Stimulated activated naive CD8-positive, alpha-beta T cell treated with anti-CD3 and anti-CD28 coated beads, Interleukin-15, Interleukin-2, amounts not matched to agents 100 ng/mL and 50 ng/mL, for 24 hours (primary cell): Measurements from ENCODE around the gene CFAP58.
"Not testable (repeated sequence)": the region's sequence is repeated elsewhere in the genome, so short reads cannot be mapped to it uniquely, and the experiment has no call there.

ENCODE experiments used
- H3K27ac Mint-ChIP-seq: one replicate; pipeline ENCODE4 v1.8.0; 2021; ENCODE audit warnings: mild to moderate bottlenecking, mixed read lengths
- H3K27me3 Mint-ChIP-seq: one replicate; pipeline ENCODE4 v1.8.0; 2021; ENCODE audit warnings: mixed read lengths
- H3K36me3 Mint-ChIP-seq: one replicate; pipeline ENCODE4 v1.8.0; 2021; ENCODE audit warnings: low read depth, mixed read lengths
- H3K4me1 Mint-ChIP-seq: one replicate; pipeline ENCODE4 v1.8.0; 2021; ENCODE audit warnings: low read depth, mixed read lengths
- H3K4me3 Mint-ChIP-seq: one replicate; pipeline ENCODE4 v1.8.0; 2021; ENCODE audit warnings: mild to moderate bottlenecking, mixed read lengths
- H3K9me3 Mint-ChIP-seq: one replicate; pipeline ENCODE4 v1.8.0; 2021; ENCODE audit warnings: mixed read lengths

The CFAP58 gene

GRCh38 chr10:104445359-104445758 is 91.7 kb downstream of the CFAP58 start:
- peaks cover 17% of the 10 kb centered on the region for H3K27me3 Mint-ChIP-seq
- H3K36me3 Mint-ChIP-seq, result no peaks in the 10 kb centered on the region
- H3K9me3 Mint-ChIP-seq, result no peaks in the 10 kb centered on the region
- H3K4me1 Mint-ChIP-seq, result peaks cover 5% of the 10 kb centered on the region
- no peak overlapping the region for H3K27ac Mint-ChIP-seq
- H3K4me3 Mint-ChIP-seq, result no peak overlapping the region

- peaks cover 17% of the 10 kb centered on the region for H3K27me3 Mint-ChIP-seq
- no peak overlapping the region for H3K4me3 Mint-ChIP-seq
- H3K4me1 Mint-ChIP-seq, result peaks cover 5% of the 10 kb centered on the region
- no peaks in the 10 kb centered on the region for H3K36me3 Mint-ChIP-seq
- H3K27ac Mint-ChIP-seq, result no peak overlapping the region
- no peaks in the 10 kb centered on the region for H3K9me3 Mint-ChIP-seq
Observed at GRCh38 chr10:104446151-104446550, 92.5 kb downstream of the CFAP58 start.

DNA sequence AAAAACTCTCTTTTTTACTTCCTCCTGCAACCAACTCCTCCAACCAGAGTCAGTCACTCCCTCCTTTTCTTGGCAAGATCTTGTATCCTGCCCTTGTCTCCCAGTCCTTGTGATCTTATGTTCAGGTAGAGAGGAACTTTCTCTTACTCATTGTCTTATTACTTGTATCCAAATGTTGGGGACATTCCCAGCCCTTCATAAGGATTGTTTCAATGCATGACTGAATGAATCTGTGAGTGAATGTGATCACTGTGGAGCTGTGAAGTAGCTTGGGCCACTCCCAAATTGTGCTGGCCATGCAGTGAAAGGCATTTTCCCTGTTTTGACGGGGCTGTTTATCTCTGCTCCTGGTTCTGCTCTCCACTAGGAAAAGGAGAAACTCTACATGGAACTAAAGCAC is 93.7 kb downstream of the CFAP58 start:
- Mint-ChIP-seq H3K27me3 (peaks cover 18% of the 10 kb centered on the region), H3K4me3 (no peak overlapping the region), H3K36me3 (no peaks in the 10 kb centered on the region), H3K9me3 (no peaks in the 10 kb centered on the region), H3K27ac (no peak overlapping the region), H3K4me1 (peaks cover 5% of the 10 kb centered on the region)

DNA sequence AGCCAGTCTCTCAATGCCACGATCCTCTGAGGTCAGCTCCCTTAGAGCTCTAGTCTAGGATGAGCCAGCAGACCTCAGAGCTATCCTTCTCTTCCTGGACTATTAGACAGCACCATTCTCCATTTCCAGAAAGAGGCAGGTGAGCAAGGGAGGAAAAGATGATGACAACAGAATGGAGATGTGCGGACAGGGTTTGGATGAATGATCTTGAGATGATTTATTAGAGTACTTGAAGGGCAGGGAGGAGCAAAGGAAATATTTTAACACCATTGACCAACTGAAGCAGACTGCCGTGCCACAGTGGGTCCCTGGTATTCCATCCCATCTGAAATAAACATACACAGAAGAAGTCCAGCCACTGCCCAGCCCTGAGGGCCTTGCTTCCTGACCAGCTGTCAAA is 94.3 kb downstream of the CFAP58 start:
- peaks cover 23% of the 10 kb centered on the region for H3K27me3 Mint-ChIP-seq
- H3K9me3 Mint-ChIP-seq, result no peaks in the 10 kb centered on the region
- H3K4me3 Mint-ChIP-seq, result no peak overlapping the region
- no peak overlapping the region for H3K27ac Mint-ChIP-seq
- H3K4me1 Mint-ChIP-seq, result peaks cover 5% of the 10 kb centered on the region
- no peaks in the 10 kb centered on the region for H3K36me3 Mint-ChIP-seq

DNA sequence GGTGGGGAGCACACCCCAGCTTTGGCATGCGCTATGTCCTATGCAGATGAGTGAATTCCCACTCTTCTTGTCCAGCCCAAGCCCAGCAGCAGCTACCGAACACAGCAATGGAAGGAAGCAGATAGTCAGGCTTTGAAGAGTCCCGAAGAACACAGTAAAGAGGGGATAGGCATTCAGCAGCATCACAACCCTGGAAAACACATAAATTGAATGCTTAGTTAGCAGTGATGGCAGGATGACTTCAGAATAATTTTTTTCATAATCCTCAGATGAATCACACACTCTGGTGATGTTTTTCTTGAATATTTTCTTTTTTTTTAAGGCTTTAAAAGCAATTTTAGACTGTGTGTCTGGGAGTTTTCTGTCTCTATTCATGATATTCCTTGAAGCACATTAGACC is 95.8 kb downstream of the CFAP58 start:
- Mint-ChIP-seq H3K9me3 (no peaks in the 10 kb centered on the region), H3K27me3 (peaks cover 23% of the 10 kb centered on the region), H3K27ac (no peak overlapping the region), H3K4me1 (peaks cover 5% of the 10 kb centered on the region), H3K36me3 (no peaks in the 10 kb centered on the region), H3K4me3 (no peak overlapping the region)

GRCh38 chr10:104450490-104450889 is 96.9 kb downstream of the CFAP58 start:
- Mint-ChIP-seq H3K4me1 (peaks cover 1% of the 10 kb centered on the region), H3K9me3 (no peaks in the 10 kb centered on the region), H3K36me3 (no peaks in the 10 kb centered on the region), H3K27me3 (peaks cover 23% of the 10 kb centered on the region), H3K27ac (no peak overlapping the region), H3K4me3 (no peak overlapping the region)

GRCh38 chr10:104450954-104451353 is 97.3 kb downstream of the CFAP58 start:
- Mint-ChIP-seq H3K4me3 (no peak overlapping the region), H3K9me3 (no peaks in the 10 kb centered on the region), H3K27me3 (peaks cover 23% of the 10 kb centered on the region), H3K4me1 (no peaks in the 10 kb centered on the region), H3K36me3 (no peaks in the 10 kb centered on the region), H3K27ac (no peak overlapping the region)

DNA sequence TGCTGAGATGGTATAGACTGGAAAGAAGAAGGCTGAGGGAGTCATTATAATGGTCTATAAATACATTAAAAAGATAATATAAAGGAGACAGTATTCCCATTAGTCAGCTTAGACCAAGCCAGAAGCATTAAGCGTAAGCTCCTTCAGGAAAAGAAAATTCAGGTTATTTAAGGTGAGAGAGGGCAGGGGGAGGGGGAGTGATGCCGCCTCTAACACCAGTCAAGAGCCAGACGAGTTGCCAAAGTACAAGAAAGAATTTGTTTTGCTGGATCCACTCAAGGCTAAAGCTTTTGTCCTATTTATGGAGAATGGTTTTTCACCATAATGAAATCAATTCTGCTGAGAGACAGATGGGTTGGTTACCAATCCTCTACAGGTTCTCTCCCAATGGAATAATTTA is 99.3 kb downstream of the CFAP58 start:
- no peaks in the 10 kb centered on the region for H3K9me3 Mint-ChIP-seq
- H3K27me3 Mint-ChIP-seq, result peaks cover 19% of the 10 kb centered on the region
- no peak overlapping the region for H3K27ac Mint-ChIP-seq
- no peaks in the 10 kb centered on the region for H3K36me3 Mint-ChIP-seq
- no peak overlapping the region for H3K4me3 Mint-ChIP-seq
- H3K4me1 Mint-ChIP-seq, result no peaks in the 10 kb centered on the region

DNA sequence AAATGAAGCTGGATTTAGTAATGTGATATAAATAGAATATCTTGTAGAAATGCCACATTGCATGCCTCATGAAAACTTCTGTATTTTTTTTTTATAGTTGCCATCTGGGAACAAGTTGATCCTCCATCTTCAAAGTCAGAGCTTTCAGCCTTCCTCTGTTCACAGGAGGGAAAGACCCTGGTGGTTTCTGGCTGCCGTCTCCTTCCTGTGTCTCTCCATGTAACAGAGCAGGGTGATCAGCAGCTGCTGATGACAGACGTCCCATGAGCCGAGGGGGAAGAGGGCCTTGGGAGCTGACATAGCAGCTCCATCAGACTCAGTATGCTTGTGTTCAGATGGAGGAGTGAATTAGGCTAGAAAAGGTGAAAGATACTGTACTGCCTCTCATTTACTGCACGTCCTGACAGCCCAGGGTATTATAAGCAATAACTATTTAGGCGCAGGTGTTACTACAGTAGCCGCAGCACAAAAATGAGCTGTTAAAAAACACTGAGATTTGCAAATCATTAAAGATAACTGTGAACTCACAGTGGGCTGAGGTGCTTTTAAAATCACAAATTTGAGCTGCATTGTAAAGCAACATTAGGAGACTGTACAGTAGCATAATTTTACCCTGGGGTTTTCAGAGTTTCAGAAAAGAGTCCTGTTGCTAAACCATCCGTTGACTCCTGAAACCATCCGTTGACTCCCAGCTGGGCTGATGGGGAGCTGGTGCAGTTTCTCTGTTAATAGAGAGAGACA is 103.3 kb downstream of the CFAP58 start:
- H3K36me3 Mint-ChIP-seq, result no peaks in the 10 kb centered on the region
- no peak overlapping the region for H3K27ac Mint-ChIP-seq
- H3K9me3 Mint-ChIP-seq, result no peaks in the 10 kb centered on the region
- no peak overlapping the region for H3K4me3 Mint-ChIP-seq
- H3K27me3 Mint-ChIP-seq, result peaks cover 18% of the 10 kb centered on the region
- no peaks in the 10 kb centered on the region for H3K4me1 Mint-ChIP-seq

DNA sequence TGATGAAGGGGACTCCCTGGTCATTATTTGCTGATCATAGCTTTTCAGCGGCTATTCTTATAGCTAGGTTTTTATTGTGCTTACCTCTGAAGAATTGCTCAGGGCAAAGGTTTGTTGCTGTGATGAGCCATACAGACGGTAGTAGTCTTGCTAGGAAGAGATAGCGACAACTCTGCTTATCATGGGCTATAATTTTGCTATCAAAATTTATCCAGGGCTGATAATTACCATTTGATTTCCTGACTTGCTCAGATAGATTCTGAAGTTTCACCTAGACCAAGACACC is 103.9 kb downstream of the CFAP58 start:
- H3K27me3 Mint-ChIP-seq, result peaks cover 18% of the 10 kb centered on the region
- no peak overlapping the region for H3K4me3 Mint-ChIP-seq
- H3K27ac Mint-ChIP-seq, result no peak overlapping the region
- no peaks in the 10 kb centered on the region for H3K36me3 Mint-ChIP-seq
- no peaks in the 10 kb centered on the region for H3K9me3 Mint-ChIP-seq
- no peaks in the 10 kb centered on the region for H3K4me1 Mint-ChIP-seq

- H3K4me3 Mint-ChIP-seq, H3K4me1 Mint-ChIP-seq, H3K27ac Mint-ChIP-seq: not testable (repeated sequence)
Observed at GRCh38 chr10:104465575-104465974, 111.9 kb downstream of the CFAP58 start.

DNA sequence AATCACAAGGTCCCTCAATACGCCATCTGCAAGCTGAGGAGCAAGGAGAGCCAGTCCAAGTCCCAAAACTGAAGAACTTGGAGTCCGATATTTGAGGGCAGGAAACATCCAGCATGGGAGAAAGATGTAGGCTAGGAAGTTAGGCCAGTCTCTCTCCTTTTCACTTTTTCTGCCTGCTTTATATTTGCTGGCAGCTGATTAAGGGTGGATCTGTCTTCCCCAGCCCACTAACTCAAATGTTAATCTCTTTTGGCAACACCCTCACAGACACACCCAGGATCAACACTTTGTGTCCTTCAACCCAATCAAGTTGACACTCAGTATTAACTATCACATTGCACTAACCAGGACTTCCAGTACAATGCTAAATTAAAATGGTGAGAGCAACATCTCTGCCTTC is 115.2 kb downstream of the CFAP58 start:
- not testable (repeated sequence) for H3K4me1 Mint-ChIP-seq, H3K9me3 Mint-ChIP-seq, H3K4me3 Mint-ChIP-seq, H3K36me3 Mint-ChIP-seq, H3K27ac Mint-ChIP-seq
- peaks cover 17% of the 10 kb centered on the region for H3K27me3 Mint-ChIP-seq

More at GRCh38 chr10:104465575-104465974, 111.9 kb downstream of the CFAP58 start:
- peaks cover 28% of the 10 kb centered on the region for H3K27me3 Mint-ChIP-seq
- H3K36me3 Mint-ChIP-seq, result not testable (repeated sequence)
- peaks cover 11% of the 10 kb centered on the region for H3K9me3 Mint-ChIP-seq

DNA sequence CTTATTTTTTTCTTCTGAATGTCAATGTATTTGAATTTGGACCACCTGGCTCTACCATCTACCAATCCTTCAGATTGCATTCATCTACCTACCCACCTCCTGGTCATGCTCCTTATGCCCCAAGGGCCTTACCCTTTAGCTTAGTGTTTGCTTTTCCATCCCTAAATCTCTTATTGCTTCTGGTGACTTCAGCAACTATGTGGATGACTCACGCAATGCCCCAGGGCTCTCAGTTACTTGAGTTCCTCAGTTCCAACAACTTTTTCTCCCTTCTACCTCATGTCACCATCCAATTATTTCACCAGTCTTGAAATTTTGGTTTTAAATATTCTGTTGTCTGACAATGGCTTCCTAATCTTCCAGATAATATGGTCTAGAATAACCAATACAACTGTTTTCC is 118.9 kb downstream of the CFAP58 start:
- Mint-ChIP-seq H3K27ac (no peak overlapping the region), H3K36me3 (no peaks in the 10 kb centered on the region), H3K4me1 (no peaks in the 10 kb centered on the region), H3K4me3 (no peak overlapping the region), H3K9me3 (no peaks in the 10 kb centered on the region), H3K27me3 (peaks cover 16% of the 10 kb centered on the region)

GRCh38 chr10:104472957-104473745 is 119.5 kb downstream of the CFAP58 start:
- no peaks in the 10 kb centered on the region for H3K36me3 Mint-ChIP-seq
- no peak overlapping the region for H3K27ac Mint-ChIP-seq
- H3K4me3 Mint-ChIP-seq, result no peak overlapping the region
- H3K9me3 Mint-ChIP-seq, result no peaks in the 10 kb centered on the region
- peaks cover 16% of the 10 kb centered on the region for H3K27me3 Mint-ChIP-seq
- H3K4me1 Mint-ChIP-seq, result no peaks in the 10 kb centered on the region

GRCh38 chr10:104478380-104478779 is 124.7 kb downstream of the CFAP58 start:
- Mint-ChIP-seq H3K27ac (no peak overlapping the region), H3K4me1 (no peaks in the 10 kb centered on the region), H3K4me3 (no peak overlapping the region), H3K27me3 (peaks cover 3% of the 10 kb centered on the region), H3K9me3 (no peaks in the 10 kb centered on the region), H3K36me3 (no peaks in the 10 kb centered on the region)
